IgD-negative memory B cell (primary cell): ENCODE results near the gene PKN3. TPM values are rescaled to one million over a fixed set of nuclear protein-coding genes. Genes with fewer than 3 reads are reported as not detected.
"Not testable (repeated sequence)": the region's sequence is repeated elsewhere in the genome, so short reads cannot be mapped to it uniquely, and the experiment has no call there.

Experiments
- H3K27ac Mint-ChIP-seq, 3 donors: one replicate each; pipeline ENCODE4 v1.8.0; 2020 to 2022; ENCODE audit warnings: mild to moderate bottlenecking in 3 of 3, mixed read lengths in 3 of 3, moderate library complexity in 1 of 3
- H3K27me3 Mint-ChIP-seq: one replicate; pipeline ENCODE4 v1.8.0; 2021; ENCODE audit warnings: mixed read lengths
- H3K36me3 Mint-ChIP-seq: one replicate; pipeline ENCODE4 v1.8.0; 2020; ENCODE audit warnings: mild to moderate bottlenecking, mixed read lengths
- H3K4me1 Mint-ChIP-seq, 3 donors: one replicate each; pipeline ENCODE4 v1.8.0; 2020 to 2022; ENCODE audit warnings: mixed read lengths in 3 of 3, mild to moderate bottlenecking in 1 of 3
- H3K4me3 Mint-ChIP-seq, 4 donors: one replicate each; pipeline ENCODE4 v1.8.0; 2020 to 2022; ENCODE audit warnings: mild to moderate bottlenecking in 4 of 4, mixed read lengths in 4 of 4, moderate library complexity in 3 of 4
- H3K9me3 Mint-ChIP-seq, 3 donors: one replicate each; pipeline ENCODE4 v1.8.0; 2020 to 2021; ENCODE audit warnings: mixed read lengths in 3 of 3, mild to moderate bottlenecking in 1 of 3
- polyA plus RNA-seq: library from polyadenylated mRNA; unstranded; fragments of 300-500 nt; fragmentation: Illumina TruSeq; gene quantifications from one replicate; pipeline ENCODE4 v1.2.3, GENCODE V29; 2021

Gene PKN3
- polyA plus RNA-seq = 0.11 TPM

DNA sequence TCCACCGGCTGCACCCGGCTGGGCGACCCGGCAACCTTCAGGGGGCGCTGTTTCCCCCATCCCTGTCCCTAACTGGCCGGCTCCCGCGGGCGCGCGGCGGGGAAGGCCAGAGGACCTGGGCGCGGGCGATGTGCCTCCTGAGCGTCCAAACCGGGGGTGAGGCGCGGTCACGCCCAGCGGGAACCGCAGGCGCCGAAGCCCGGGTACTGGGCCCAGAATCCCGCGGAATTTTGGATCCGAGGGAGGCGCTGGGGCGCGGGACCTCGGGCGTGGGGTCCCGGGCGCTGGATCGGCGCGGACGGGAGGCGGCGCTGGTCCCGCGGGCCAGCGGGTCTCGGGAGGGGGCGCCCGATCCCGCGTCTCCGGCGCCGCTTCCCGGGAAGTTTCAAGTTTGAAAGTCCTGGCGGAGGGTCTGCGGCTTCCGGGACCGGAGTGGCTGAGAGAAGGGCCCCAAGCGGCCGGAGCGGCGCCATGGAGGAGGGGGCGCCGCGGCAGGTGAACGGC, at the start of gene PKN3:
PKN3 (plus strand) TSS at position 59 of the 504 bp plus-strand sequence; CDS start at position 472, 413 bp downstream.
- no peaks in the 10 kb centered on the region for H3K36me3 Mint-ChIP-seq

DNA sequence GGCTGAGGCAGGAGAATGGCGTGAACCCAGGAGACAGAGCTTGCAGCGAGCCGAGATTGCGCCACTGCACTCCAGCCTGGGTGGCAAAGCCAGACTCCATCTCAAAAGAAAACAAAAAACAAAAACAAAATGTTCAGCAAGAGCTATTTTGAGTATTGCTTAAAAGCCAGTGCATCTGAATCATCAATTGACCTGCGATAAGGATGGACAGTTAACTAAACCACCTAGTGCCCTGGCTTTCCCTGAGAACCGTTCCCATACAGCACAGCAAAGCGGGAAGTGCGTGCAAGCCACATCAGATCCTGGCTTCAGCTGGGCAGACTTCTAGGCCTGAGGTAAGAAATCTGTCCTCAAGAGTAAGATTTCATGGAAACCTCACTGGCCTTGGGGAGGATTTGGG, 48.4 kb upstream of the PKN3 start:
- no peaks in the 10 kb centered on the region for H3K9me3 Mint-ChIP-seq
- peak overlapping the region in 2 of 4 donors; percentile 34 to 98 for H3K4me3 Mint-ChIP-seq
- H3K36me3 Mint-ChIP-seq = no peaks in the 10 kb centered on the region
- peak overlapping the region in 2 of 3 donors; percentile 28 to 94 for H3K27ac Mint-ChIP-seq
- H3K4me1 Mint-ChIP-seq = peaks cover 1 to 13% (median 4%) of the 10 kb centered on the region in 3 donors
- no peaks in the 10 kb centered on the region for H3K27me3 Mint-ChIP-seq

More for the DNA sequence above, at the start of gene PKN3:
- H3K4me3 Mint-ChIP-seq = peak within 1 kb of the TSS; percentile 79 to 97 (median 91)
- peak within 1 kb of the TSS in 2 of 3 donors; percentile 53 to 94 for H3K27ac Mint-ChIP-seq
- H3K4me1 Mint-ChIP-seq = peaks cover 0 to 10% (median 4%) of the 10 kb centered on the region in 3 donors
- no peaks in the 10 kb centered on the region for H3K27me3 Mint-ChIP-seq
- H3K9me3 Mint-ChIP-seq = no peaks in the 10 kb centered on the region

DNA sequence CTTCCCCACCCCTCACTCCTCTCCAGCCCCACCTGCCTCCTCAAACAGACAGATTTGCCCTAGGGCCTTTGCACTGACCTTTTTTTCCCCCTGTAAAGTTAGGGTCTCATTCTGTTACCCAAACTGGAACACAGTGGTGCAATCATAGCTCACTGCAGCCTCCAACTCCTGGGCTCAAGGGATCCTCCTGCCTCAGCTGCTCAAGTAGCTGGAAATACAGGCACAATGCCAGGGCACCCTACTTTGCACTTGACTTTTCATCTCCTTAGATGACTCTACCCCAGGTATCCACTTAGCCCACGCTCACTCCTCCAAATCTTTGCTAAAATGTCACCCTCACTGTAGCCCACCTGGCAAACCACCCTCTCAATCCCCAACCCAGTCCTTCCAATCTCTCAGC, 47.8 kb upstream of the PKN3 start:
- H3K4me3 Mint-ChIP-seq = peak overlapping the region in 3 of 4 donors; percentile 3 to 98 (median 18)
- peak overlapping the region in 2 of 3 donors; percentile 28 to 94 for H3K27ac Mint-ChIP-seq
- no peaks in the 10 kb centered on the region for H3K36me3 Mint-ChIP-seq
- H3K27me3 Mint-ChIP-seq = no peaks in the 10 kb centered on the region
- no peaks in the 10 kb centered on the region for H3K9me3 Mint-ChIP-seq
- H3K4me1 Mint-ChIP-seq = peaks cover 1 to 13% (median 4%) of the 10 kb centered on the region in 3 donors

DNA sequence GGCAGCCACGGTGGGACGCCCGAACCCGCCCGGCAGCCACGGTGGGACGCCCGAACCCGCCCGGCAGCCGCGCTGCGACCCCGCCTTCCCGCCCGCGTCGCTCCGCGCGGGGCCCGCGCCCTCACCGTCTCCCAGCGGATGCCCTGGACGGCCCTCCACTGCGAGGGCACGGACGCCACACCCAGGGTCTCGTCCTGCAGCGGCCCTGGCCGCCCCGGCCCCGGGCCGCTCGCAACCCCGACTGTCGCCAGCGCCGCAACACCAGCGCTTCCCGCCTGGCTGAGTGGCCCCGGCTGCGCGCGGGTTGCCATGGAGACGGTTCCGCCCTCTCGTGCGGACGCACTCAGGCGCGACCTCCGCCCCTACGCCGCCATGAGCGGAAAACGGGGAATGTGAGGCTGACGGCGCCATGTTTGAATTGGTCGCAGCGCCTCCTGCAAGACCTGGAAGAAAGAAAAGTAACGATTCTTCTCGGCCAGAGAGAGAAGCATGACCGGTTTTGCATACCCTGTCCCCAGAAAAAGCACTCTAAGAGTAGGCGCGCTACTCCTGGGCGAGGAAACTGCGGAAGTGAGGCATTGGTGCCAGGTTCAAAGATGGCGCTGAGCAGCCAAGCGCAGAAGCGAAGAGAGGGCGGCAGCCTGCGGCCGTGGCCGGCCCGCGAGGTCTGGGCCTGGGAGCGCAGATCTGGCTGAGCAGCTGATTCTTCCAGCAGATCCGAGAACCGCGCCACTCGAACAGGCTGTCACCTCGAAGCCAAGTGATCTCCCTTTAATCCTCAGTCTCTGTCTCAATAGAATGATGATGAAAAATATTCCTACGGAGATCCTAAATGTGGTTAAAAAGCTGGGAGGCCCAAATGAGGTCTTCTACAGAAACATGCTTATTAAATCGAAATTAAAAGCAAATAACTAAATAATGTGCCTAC, 45.6 kb upstream of the PKN3 start, which contains the start of gene DYNC2I2:
DYNC2I2 (minus strand) TSS at position 432 of the 928 bp plus-strand sequence; CDS start at position 311, 121 bp downstream.
- Mint-ChIP-seq H3K4me1 (peaks cover 1 to 13% (median 4%) of the 10 kb centered on the region in 3 donors), H3K9me3 (no peaks in the 10 kb centered on the region), H3K27ac (peak within 1 kb of the TSS; percentile 94 to 98 (median 94)), H3K4me3 (peak within 1 kb of the TSS; percentile 87 to 98 (median 98)), H3K36me3 (no peaks in the 10 kb centered on the region), H3K27me3 (no peaks in the 10 kb centered on the region)

DNA sequence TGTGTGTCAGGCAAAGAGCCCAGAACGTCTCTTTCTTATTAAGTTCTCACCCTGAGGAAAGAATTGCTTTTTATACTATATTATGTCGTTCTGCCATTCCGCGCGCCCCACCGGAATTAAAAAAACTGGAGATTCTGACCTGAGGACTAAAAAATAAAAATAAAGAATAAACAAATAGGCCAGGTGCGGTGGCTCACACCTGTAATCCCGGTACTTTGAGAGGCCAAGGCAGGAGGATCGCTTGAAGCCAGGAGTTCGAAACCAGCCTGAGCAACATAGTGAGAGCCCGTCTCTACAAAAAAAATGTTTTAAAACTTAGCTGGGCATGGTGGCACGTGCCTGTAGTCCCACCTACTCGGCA, 45.0 kb upstream of the PKN3 start:
- no peaks in the 10 kb centered on the region for H3K9me3 Mint-ChIP-seq
- peak overlapping the region; percentile 91 to 98 (median 94) for H3K27ac Mint-ChIP-seq
- no peaks in the 10 kb centered on the region for H3K36me3 Mint-ChIP-seq
- no peaks in the 10 kb centered on the region for H3K27me3 Mint-ChIP-seq
- peaks cover 1 to 13% (median 4%) of the 10 kb centered on the region in 3 donors for H3K4me1 Mint-ChIP-seq
- peak overlapping the region; percentile 87 to 98 (median 98) for H3K4me3 Mint-ChIP-seq

DNA sequence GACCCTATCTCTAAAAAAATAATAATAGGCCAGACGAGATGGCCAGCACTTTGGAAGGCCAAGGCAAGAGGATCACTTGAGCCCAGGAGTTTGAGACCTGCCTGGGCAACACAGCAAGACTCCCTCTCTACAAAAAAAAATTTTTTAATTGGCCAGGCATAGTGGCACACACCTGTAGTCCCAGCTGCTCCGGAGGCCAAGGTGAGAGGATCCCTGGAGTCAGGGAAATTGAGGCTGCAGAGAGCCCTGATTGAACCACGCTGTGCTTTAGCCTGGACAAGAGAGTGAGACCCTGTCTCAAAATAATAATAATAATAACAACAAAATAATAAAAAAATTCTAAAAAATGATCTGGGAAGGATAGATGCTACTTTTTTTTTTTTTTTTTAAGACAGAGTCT, 44.5 kb upstream of the PKN3 start:
- Mint-ChIP-seq H3K27me3 (no peaks in the 10 kb centered on the region), H3K4me1 (peaks cover 1 to 13% (median 4%) of the 10 kb centered on the region in 3 donors), H3K27ac (no peak overlapping the region), H3K9me3 (no peaks in the 10 kb centered on the region), H3K4me3 (peak overlapping the region in 2 of 4 donors; percentile 97 to 98), H3K36me3 (no peaks in the 10 kb centered on the region)

DNA sequence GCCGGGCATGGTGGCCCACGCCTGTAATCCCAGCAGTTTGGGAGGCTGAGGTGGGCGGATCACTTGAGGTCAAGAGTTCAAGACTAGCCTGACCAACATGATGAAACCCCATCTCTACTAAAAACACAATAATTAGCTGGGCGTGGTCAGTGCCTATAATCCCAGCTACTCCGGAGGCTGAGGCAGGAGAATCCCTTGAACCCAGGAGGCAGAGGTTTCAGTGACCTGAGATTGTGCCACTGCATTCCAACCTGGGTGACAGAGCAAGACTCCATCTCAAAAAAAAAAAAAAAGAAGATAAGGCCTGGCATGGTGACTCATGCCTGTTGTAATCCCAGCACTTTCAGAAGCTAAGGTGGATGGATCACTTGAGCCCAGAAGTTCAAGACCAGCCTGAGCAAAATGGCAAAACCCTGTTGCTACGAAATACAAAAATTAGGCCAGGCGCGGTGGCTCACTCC, 35.8 kb upstream of the PKN3 start:
- H3K4me3 Mint-ChIP-seq, H3K9me3 Mint-ChIP-seq, H3K4me1 Mint-ChIP-seq, H3K36me3 Mint-ChIP-seq, H3K27me3 Mint-ChIP-seq, H3K27ac Mint-ChIP-seq: not testable (repeated sequence)

DNA sequence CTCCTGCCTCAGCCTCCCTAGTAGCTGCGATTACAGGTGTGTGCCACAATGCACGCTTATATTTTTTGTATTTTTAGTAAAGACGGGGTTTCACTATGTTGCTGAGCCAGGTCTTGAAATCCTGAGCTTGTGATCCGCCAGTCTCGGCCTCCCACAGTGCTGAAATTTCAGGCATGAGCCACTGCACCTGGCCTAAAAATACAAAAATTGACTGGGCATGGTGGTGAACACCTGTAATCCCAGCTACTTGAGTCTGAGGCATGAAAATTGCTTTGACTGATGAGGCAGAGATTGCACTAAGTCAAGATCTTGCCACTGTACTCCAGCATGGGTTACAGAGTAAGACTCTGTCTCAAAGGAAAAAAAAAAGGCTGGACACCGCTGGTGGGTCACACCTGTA, 32.5 kb upstream of the PKN3 start:
- Mint-ChIP-seq H3K36me3 (no peaks in the 10 kb centered on the region), H3K4me1 (no peaks in the 10 kb centered on the region), H3K27me3 (no peaks in the 10 kb centered on the region), H3K9me3 (no peaks in the 10 kb centered on the region), H3K4me3 (no peak overlapping the region), H3K27ac (no peak overlapping the region)

DNA sequence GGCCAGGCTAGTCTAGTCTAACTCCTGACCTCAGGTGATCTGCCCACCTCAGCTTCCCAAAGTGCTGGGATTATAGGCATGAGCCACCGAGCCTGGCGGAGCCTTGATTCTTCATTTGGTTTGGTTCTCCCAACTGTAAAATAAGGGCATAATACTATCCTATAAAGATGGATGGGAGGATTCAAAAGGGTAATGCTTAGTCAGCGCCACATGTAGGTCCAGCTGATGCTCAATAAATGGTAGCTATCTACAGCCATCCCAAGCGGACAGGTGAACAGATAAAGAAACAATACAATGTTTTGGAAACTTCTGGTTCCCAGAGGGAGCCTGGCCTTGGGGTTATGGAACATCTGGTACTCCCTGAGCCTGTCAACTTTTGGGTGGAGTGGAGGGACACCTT, 26.9 kb upstream of the PKN3 start:
- Mint-ChIP-seq H3K4me1 (peaks cover 0 to 8% (median 4%) of the 10 kb centered on the region in 3 donors), H3K36me3 (no peaks in the 10 kb centered on the region), H3K4me3 (no peak overlapping the region), H3K27ac (no peak overlapping the region), H3K27me3 (no peaks in the 10 kb centered on the region), H3K9me3 (no peaks in the 10 kb centered on the region)

DNA sequence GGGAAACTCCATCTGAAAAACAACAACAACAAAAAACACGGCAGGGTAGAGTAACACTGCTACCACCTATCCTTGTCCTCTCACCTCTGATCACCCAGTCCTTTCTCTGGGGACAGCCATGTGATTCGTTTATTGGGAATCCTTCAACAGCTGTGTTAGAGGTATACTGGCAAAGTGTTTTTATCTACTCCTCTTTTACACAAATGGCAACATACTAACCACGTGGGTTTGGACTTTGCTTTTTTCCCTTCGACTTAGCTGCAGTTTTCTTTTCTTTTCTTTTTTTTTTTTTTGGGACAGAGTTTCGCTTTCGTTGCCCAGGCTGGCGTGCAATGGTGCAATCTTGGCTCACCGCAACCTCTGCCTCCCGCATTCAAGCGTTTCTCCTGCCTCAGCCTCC, 24.5 kb upstream of the PKN3 start:
- Mint-ChIP-seq H3K36me3 (no peaks in the 10 kb centered on the region), H3K4me1 (peaks cover 8 to 19% (median 9%) of the 10 kb centered on the region in 3 donors)

DNA sequence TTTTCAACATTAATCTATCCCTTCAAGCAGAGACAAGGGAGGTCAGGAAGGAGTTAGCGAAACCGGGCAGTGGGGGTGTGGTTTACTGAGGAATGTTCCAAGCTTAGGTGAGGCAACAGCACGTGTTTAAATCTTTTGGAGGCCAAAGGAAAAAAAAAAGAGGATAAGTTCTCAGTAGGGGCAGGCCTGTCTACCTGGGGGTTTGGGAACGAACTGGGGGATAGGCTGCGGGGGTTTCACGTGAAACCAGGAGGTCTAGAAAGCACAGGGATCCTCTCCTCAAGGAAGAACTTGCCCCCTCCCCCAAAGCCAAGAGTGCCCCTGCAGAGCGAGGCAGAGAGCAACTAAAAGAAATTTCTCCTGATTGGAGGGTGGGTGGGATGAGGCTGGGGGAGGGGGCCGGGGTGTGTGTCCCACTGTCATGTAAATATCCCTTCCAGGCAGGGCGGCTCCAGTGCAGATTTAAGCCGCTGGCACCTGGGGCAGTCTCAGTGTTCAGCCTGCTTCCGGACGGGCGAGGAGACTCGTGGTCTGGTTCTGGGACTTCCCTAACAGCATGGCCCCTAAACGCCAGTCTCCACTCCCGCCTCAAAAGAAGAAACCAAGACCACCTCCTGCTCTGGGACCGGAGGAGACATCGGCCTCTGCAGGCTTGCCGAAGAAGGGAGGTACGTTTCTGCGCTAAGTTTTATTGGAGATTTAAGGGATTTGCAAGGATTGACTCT, 18.8 kb upstream of the PKN3 start:
- no peaks in the 10 kb centered on the region for H3K9me3 Mint-ChIP-seq
- H3K4me3 Mint-ChIP-seq = peak overlapping the region; percentile 91 to 100 (median 99)
- no peaks in the 10 kb centered on the region for H3K27me3 Mint-ChIP-seq
- peak overlapping the region; percentile 90 to 98 (median 98) for H3K27ac Mint-ChIP-seq
- H3K36me3 Mint-ChIP-seq = no peaks in the 10 kb centered on the region
- H3K4me1 Mint-ChIP-seq = peaks cover 36 to 48% (median 41%) of the 10 kb centered on the region in 3 donors

More for the DNA sequence above, 24.5 kb upstream of the PKN3 start:
- Mint-ChIP-seq H3K27me3 (no peaks in the 10 kb centered on the region), H3K27ac (peak overlapping the region in 2 of 3 donors; percentile 35 to 51), H3K9me3 (no peaks in the 10 kb centered on the region), H3K4me3 (no peak overlapping the region)

DNA sequence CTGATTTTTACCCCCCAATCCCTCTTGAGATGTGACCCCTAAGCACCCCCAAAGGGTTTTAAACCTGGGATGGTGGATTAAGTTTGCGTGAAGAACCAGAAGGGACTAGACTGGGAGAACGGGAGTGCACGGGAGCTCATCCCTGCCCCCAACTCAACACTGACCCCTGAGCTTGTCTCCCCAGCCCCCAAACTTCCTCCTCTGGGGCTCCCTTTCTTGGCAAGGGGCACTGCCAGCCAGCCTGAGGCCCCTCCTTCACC, 18.3 kb upstream of the PKN3 start:
- Mint-ChIP-seq H3K4me3 (peak overlapping the region; percentile 91 to 100 (median 99)), H3K4me1 (peaks cover 36 to 48% (median 41%) of the 10 kb centered on the region in 3 donors), H3K36me3 (no peaks in the 10 kb centered on the region), H3K27me3 (no peaks in the 10 kb centered on the region), H3K27ac (peak overlapping the region; percentile 90 to 98 (median 98)), H3K9me3 (no peaks in the 10 kb centered on the region)

DNA sequence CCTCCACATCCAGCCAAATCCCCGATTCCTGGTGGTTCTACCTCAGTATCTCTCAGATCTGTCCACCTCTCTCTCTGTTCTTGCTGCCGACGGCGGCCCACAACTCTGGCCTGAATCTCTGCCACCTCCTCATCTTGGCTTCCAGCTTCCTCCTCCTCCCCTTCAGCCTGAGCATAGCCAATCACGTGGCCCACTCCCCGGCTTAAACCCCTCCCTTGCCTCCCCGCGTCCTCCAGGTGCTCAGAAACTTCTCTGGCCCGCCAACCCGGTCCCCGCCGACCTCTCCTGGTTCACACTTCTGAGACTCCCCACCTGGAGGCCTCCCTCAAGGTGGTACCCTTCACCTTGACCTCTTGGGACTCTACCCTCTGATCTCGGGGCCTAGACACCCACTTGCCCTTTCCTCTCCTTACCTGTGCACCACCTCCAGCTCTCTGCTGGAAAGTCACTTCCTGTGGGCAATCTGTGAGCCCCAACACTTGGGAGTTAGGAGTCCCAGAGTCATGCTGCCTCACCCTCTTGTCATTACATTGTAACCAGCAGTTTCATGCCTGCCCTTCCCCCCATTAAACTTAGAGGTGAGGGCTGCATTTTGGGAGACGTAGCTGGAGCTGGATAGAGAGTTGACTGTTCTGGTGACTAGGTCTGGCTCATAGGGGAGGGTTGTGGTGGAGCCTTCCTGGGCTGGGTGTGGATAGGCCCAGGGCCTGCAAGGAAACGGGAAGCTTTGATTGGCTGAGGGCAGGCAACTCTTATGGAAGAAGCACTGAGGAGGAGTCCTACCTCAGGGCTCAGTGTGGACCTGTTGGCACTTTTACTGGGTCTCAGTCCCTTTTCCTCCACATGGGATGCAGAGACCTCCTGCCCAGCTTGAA, 17.7 kb upstream of the PKN3 start:
- Mint-ChIP-seq H3K4me3 (peak overlapping the region; percentile 91 to 100 (median 99)), H3K27me3 (no peaks in the 10 kb centered on the region), H3K27ac (peak overlapping the region; percentile 90 to 98 (median 98)), H3K36me3 (no peaks in the 10 kb centered on the region), H3K4me1 (peaks cover 36 to 46% (median 39%) of the 10 kb centered on the region in 3 donors), H3K9me3 (no peaks in the 10 kb centered on the region)
